GM04504 (cell line): ENCODE data around the gene MAGEE1.

ENCODE experiments used
- DNase-seq: peaks from one replicate; pipeline ENCODE4 v3.0.0-alpha.2; 2012; ENCODE audit warnings: low read depth

The MAGEE1 gene, protein sequence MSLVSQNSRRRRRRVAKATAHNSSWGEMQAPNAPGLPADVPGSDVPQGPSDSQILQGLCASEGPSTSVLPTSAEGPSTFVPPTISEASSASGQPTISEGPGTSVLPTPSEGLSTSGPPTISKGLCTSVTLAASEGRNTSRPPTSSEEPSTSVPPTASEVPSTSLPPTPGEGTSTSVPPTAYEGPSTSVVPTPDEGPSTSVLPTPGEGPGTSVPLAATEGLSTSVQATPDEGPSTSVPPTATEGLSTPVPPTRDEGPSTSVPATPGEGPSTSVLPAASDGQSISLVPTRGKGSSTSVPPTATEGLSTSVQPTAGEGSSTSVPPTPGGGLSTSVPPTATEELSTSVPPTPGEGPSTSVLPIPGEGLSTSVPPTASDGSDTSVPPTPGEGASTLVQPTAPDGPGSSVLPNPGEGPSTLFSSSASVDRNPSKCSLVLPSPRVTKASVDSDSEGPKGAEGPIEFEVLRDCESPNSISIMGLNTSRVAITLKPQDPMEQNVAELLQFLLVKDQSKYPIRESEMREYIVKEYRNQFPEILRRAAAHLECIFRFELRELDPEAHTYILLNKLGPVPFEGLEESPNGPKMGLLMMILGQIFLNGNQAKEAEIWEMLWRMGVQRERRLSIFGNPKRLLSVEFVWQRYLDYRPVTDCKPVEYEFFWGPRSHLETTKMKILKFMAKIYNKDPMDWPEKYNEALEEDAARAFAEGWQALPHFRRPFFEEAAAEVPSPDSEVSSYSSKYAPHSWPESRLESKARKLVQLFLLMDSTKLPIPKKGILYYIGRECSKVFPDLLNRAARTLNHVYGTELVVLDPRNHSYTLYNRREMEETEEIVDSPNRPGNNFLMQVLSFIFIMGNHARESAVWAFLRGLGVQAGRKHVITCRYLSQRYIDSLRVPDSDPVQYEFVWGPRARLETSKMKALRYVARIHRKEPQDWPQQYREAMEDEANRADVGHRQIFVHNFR

DNA sequence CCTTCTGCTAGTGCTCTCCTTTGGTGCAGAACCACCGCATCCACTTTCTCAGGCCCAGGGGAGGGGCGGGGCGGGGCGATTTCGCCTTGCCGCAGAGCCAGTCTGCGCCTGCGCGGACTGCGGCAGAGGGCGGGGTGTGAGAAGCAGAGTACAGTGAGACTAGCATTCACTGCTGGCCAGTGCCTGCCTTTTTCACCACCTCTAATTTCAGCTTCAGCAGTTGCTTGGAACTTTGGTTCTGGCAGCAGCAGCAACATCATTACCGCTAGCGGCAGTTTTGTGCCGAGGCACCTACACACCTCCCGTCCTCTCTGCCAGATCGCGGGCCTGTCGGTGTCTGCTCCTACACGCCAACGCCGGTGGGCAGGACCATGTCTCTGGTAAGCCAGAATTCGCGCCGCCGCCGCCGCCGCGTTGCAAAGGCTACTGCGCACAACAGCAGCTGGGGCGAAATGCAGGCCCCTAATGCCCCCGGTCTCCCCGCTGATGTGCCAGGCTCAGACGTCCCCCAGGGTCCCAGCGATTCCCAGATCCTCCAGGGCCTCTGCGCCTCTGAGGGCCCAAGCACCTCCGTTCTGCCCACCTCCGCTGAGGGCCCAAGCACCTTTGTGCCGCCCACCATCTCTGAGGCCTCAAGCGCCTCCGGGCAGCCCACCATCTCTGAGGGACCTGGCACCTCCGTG is at the start of gene MAGEE1:
MAGEE1 (plus strand) TSS at position 151 of the 683 bp plus-strand sequence; CDS start at position 372, 221 bp downstream.
- DNase-seq, result peak; percentile 21

DNA sequence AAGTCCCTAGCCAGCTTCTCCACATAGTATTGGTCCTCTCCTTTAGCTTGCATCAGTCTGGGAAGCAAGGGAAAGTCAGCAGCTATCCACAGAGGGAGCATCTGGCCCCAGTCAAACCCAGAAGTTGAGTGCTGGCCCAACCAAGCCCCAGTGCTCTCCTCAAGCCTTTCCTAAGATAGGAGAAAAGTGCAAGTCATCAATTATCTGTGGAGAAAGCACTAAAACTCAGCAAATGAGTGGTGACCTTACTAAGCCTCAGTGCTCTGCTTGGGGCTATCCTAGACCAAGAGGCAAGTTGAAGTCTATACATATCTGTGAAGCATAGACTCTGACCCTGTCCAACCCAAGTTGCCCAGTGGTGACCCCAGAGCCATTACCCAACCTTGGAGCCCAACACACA is 28.5 kb upstream of the MAGEE1 start:
- DNase-seq, result no peak

DNA sequence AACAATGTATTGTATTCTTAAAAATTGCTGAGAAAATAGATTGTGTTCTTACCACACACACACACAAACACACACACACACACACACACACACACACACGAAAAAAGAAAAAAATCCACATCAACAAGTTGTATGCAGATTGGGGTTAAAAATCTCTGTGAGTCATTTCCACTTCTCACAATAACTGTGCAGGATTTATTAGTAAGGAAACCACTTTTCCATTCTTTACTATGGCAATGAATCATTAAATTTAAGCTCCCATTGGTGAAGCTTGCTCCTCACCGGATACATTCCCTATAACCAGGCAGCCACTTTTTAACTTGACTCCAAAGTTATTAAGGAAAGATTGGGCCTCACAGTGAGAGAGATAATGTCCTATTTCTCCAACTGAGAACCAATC is 19.7 kb upstream of the MAGEE1 start:
- no peak for DNase-seq

DNA sequence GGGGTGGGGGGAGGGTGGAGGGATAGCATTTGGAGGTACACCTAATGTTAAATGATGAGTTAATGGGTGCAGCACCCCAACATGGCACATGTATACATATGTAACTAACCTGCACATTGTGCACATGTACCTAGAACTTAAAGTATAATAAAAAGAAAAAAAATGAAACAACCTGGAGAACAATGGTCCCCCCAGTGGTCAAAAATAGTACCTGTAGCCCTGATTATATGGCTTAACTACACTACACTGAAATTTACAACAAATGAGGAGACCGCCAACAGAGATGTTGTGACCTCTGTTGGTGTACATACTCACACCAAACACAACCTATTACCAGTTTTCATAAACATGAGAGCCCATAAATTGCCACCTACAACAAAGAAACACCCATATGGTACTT is 7.3 kb upstream of the MAGEE1 start:
- no peak for DNase-seq

DNA sequence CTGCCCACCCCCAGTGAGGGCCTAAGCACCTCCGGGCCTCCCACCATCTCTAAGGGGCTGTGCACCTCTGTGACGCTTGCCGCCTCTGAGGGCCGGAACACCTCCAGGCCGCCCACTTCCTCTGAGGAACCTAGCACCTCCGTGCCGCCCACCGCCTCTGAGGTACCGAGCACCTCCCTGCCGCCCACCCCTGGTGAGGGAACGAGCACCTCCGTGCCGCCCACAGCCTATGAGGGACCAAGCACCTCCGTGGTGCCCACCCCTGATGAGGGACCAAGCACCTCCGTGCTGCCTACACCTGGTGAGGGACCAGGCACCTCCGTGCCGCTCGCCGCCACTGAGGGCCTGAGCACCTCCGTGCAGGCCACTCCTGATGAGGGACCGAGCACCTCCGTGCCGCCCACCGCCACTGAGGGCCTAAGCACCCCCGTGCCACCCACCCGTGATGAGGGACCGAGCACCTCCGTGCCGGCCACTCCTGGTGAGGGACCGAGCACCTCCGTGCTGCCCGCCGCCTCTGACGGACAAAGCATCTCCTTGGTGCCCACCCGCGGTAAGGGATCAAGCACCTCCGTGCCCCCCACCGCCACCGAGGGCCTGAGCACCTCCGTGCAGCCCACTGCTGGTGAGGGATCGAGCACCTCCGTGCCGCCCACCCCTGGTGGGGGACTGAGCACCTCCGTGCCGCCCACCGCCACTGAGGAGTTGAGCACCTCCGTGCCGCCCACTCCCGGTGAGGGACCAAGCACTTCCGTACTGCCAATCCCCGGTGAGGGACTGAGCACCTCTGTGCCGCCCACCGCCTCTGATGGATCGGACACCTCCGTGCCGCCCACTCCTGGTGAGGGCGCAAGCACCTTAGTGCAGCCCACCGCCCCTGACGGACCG is 977 bp downstream of the MAGEE1 start:
- no peak for DNase-seq

DNA sequence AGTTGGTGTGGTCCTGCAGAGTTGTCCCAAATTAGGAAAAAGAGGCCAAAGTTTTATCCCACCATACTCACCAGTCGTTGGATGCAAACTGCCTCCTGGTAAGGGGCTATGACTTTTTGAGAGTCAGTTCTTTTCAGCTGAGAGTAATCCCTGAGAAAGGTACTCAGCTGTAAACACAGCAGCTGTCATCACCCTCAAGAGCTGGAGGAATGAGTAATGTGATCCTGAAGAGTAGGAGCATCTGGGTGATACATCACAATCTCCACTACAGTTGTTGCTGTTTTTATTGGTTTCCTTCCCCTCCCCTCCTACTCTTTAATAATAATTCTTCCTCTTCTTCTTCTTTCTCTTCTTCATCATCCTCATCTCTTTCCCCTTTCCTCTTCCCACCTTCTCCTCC is 5.7 kb downstream of the MAGEE1 start:
- no peak for DNase-seq

DNA sequence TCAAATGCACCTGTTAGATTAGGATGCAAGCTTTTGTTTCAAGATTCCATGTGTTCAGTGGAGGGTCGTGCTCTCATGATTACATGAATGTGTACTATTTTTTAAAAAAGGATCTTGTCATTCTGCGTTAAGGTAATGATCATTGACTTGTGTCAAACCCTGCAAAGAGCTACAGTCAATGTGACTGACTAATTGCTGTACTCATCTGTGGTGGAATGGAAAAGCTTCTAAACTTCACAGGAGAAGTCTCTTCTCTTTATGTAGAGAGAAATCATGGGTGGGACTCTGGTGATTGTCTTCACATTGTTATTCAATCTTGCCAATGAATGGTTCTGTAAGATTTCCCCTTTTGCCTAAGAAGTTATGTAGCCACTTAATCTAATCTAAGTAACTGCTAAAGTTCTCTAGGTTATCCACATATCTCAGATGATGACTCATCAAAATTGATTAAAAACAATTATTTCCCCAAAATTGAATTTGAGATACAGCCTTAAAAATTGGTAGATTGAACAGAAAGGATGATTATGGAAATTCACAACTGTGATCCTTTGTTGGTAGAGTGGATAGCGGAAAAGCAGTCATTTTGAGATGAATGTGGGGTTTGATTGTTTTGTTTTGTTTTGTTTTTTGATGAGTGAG is 6.7 kb downstream of the MAGEE1 start:
- DNase-seq, result no peak

DNA sequence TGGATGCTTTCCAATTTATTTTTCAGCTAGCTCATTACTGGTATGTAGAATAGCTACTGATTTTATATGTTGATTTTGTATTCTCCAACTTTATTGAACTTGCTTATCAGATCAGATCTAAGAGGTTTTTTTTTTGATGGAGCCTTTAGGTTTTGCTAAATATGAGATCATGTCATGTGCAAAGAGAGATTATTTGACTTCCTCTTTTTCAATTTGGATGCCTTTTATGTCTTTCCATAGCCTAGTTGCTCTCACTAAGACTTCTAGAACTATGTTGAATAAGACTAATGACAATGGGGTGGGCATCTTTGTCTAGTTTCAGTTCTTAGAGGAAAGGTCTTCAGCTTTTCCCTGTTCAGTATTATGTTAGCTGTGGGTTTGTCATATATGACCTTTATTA is 11.7 kb downstream of the MAGEE1 start:
- DNase-seq, result no peak

DNA sequence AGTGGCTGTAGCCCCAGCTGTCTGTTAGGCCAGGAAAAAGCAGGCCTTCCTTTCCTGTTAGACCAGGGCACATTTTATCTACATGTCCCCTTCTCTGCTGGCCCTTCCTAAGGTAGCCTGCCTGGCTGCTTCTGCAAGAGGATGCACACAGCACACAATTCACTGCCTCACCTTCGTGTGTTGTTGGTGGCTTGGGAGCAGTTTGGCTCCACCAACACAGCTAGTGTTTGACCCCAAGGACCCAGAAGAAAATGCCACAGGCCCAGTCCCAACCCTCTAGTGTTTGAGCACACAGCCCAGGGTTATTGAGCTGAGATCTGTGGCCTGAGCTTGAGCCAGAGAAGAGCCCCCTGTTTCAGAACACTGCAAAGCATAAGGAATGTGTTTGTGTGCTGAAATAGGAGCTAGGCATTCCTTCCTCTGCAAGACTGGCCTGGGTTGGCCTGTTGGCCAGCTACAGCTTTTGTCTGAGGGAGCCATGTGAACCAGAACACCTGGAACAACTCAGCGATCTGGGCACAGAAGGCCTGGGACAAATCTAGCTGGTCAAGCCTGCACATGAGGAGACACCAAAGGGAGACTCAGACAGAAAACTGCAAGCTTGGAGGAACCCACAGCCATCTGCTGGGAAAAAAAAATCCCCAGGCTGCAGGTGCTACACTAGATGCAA is 26.4 kb downstream of the MAGEE1 start:
- no peak for DNase-seq

DNA sequence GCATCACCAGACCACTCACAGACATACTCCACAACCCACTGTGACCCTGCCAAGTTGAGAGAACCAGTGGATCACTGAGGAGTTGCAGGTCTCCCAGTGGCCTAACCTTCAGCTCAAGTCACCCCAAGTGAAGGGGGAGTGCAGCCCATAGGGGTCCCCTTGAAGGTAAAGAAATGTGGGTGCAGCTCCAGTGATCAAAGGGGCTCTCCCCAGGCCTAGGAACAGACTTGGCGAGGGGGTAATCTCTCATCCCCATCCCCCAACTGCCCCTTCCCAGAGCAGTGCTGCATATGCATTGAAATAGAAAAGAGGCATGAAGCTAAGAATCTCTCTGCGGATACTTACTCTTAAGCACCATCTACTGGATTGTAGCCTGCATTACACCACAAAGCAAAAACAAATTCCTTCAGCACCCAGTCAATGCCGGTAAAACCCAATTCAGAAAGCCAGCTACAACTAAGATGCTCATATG is 27.0 kb downstream of the MAGEE1 start:
- DNase-seq, result peak; percentile 3

DNA sequence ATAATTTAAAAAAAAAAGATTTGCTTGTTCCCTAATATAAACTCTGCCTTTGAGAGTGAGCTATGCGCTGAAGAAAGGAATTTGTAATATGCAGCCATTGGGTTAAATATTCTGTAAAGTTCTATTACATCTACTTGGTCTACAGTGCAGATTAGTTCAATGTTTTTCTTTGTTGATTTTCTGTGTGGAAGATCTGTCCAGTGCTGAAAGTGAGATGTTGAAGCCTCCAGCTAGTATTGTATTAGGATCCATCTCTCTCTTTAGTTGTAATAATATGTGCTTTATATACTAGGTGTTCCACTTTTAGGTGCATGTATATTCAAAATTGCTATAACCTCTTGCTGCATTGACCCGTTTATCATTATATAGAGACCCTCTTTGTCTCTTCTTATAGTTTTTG is 49.8 kb downstream of the MAGEE1 start:
- DNase-seq, result no peak
